Thyroid gland (tissue), 4 donors: ENCODE data around the gene CIROP.

Experiments used
- CTCF ChIP-seq, 6 experiments: fragments of 200-600 bp in 3 of 6; fragments of 450-650 bp in 3 of 6; sonication (generic) in 3 of 6; IDR thresholded peaks; one replicate each; pipeline ENCODE4 v1.5.1; 2016 to 2019; ENCODE audit warnings: antibody characterized with exemption in 6 of 6, mild to moderate bottlenecking in 2 of 6, inconsistent platforms in 1 of 6, moderate library complexity in 1 of 6
- POLR2A ChIP-seq, 2 donors: fragments of 450-650 bp; IDR thresholded peaks; one replicate each; pipeline ENCODE4 v1.6.1; 2017; ENCODE audit warnings: antibody characterized with exemption in 2 of 2, mild to moderate bottlenecking in 2 of 2, moderate library complexity in 1 of 2

- TF ChIP-seq CTCF (IDR thresholded peaks at IDR 0.05) (no peak), POLR2A (IDR thresholded peaks at IDR 0.05) (no peak)
Observed at GRCh38 chr14:23123419-23123818, 18.6 kb upstream of the CIROP start.
